H9 (cell line): ENCODE measurements around the gene NEURL1. TPM values are rescaled to one million over a fixed set of nuclear protein-coding genes. Genes with fewer than 3 reads are reported as not detected.

Experiments
- DNase-seq: peaks from one replicate; pipeline ENCODE4 v3.0.0-alpha.2; 2017
- H2AFZ ChIP-seq: one replicate; pipeline ENCODE4 v1.6.1; 2013; ENCODE audit warnings: mild to moderate bottlenecking, low read length, control low read depth, moderate library complexity
- H2AK5ac ChIP-seq: 2 replicates; pipeline ENCODE4 v1.6.1; 2013; ENCODE audit warnings: low read length, control low read depth, mixed read lengths; ENCODE audit not compliant: insufficient read length
- H2BK120ac ChIP-seq: one replicate; pipeline ENCODE4 v1.6.1; 2013; ENCODE audit warnings: low read depth, mild to moderate bottlenecking, low read length, control low read depth, inconsistent platforms; ENCODE audit not compliant: poor library complexity, severe bottlenecking
- H2BK12ac ChIP-seq: 2 replicates; pipeline ENCODE4 v1.6.1; 2013; ENCODE audit warnings: low read length, control low read depth, mixed read lengths, low read depth; ENCODE audit not compliant: insufficient read length
- H2BK15ac ChIP-seq: 2 replicates; pipeline ENCODE4 v1.6.1; 2013; ENCODE audit warnings: low read depth, low read length, control low read depth
- H2BK20ac ChIP-seq: one replicate; pipeline ENCODE4 v1.6.1; 2013; ENCODE audit warnings: low read depth, mild to moderate bottlenecking, low read length, control low read depth, inconsistent platforms; ENCODE audit not compliant: poor library complexity, severe bottlenecking
- H2BK5ac ChIP-seq: 2 replicates; pipeline ENCODE4 v1.6.1; 2013; ENCODE audit warnings: low read length, control low read depth, mixed read lengths; ENCODE audit not compliant: insufficient read length
- H3K14ac ChIP-seq: 2 replicates; pipeline ENCODE4 v1.6.1; 2013; ENCODE audit warnings: low read length, control low read depth; ENCODE audit not compliant: insufficient read depth
- H3K18ac ChIP-seq: 2 replicates; pipeline ENCODE4 v1.6.1; 2013; ENCODE audit warnings: low read depth, mild to moderate bottlenecking, mixed read lengths, low read length, control low read depth; ENCODE audit not compliant: insufficient read length
- H3K23ac ChIP-seq: 2 replicates; pipeline ENCODE4 v1.6.1; 2013; ENCODE audit warnings: low read length, control low read depth, mixed read lengths, low read depth; ENCODE audit not compliant: insufficient read length
- H3K23me2 ChIP-seq: 2 replicates; pipeline ENCODE4 v1.6.1; 2013; ENCODE audit warnings: low read depth, mild to moderate bottlenecking, mixed read lengths, low read length, control low read depth; ENCODE audit not compliant: insufficient read length, poor library complexity, severe bottlenecking
- H3K27ac ChIP-seq: 2 replicates; pipeline ENCODE4 v1.5.1; 2013; ENCODE audit warnings: low read length, control low read depth, mixed read lengths, low read depth; ENCODE audit not compliant: insufficient read length
- H3K27me3 ChIP-seq: 2 replicates; pipeline ENCODE4 v1.6.1; 2013; ENCODE audit warnings: low read length, control low read depth, inconsistent platforms; ENCODE audit not compliant: insufficient read depth
- H3K4ac ChIP-seq: 2 replicates; pipeline ENCODE4 v1.6.1; 2013; ENCODE audit warnings: low read depth, mild to moderate bottlenecking, control low read depth, inconsistent platforms, low read length, moderate library complexity
- H3K4me1 ChIP-seq: 2 replicates; pipeline ENCODE4 v1.6.1; 2013; ENCODE audit warnings: low read length, control low read depth, inconsistent platforms; ENCODE audit not compliant: insufficient read depth
- H3K4me2 ChIP-seq: 2 replicates; pipeline ENCODE4 v1.6.1; 2013; ENCODE audit warnings: low read length, control low read depth, mixed read lengths; ENCODE audit not compliant: insufficient read length, insufficient read depth
- H3K56ac ChIP-seq: 2 replicates; pipeline ENCODE4 v1.6.1; 2013; ENCODE audit warnings: low read depth, mild to moderate bottlenecking, mixed read lengths, low read length, control low read depth; ENCODE audit not compliant: insufficient read length
- H3K79me1 ChIP-seq: 2 replicates; pipeline ENCODE4 v1.6.1; 2013; ENCODE audit warnings: low read depth, mild to moderate bottlenecking, moderate library complexity, low read length, control low read depth, inconsistent platforms; ENCODE audit not compliant: insufficient read depth, poor library complexity, severe bottlenecking
- H3K79me2 ChIP-seq: 2 replicates; pipeline ENCODE4 v1.6.1; 2013; ENCODE audit warnings: low read length, control low read depth, inconsistent platforms; ENCODE audit not compliant: insufficient read depth
- H3K9ac ChIP-seq: 2 replicates; pipeline ENCODE4 v1.6.1; 2013; ENCODE audit warnings: low read length, control low read depth, mixed read lengths; ENCODE audit not compliant: insufficient read length; ENCODE audit errors: extremely low read depth
- H3K9me3 ChIP-seq: one replicate; pipeline ENCODE4 v1.6.1; 2013; ENCODE audit warnings: low read depth, low read length, inconsistent platforms; ENCODE audit not compliant: control insufficient read depth
- H3T11ph ChIP-seq: one replicate; pipeline ENCODE4 v1.6.1; 2013; ENCODE audit warnings: mild to moderate bottlenecking, low read length, control low read depth, inconsistent platforms
- H4K20me1 ChIP-seq: one replicate; pipeline ENCODE4 v1.6.1; 2013; ENCODE audit not compliant: control insufficient read depth, insufficient read length, insufficient read depth
- H4K5ac ChIP-seq: 2 replicates; pipeline ENCODE4 v1.6.1; 2013; ENCODE audit warnings: low read depth, mild to moderate bottlenecking, mixed read lengths, low read length, control low read depth; ENCODE audit not compliant: insufficient read length
- H4K8ac ChIP-seq: replicated peaks from 2 replicates; pipeline ENCODE4 v1.6.1; 2013; ENCODE audit warnings: low read length, control low read depth, mixed read lengths, low read depth; ENCODE audit not compliant: insufficient read length
- H4K91ac ChIP-seq: 2 replicates; pipeline ENCODE4 v1.6.1; 2013; ENCODE audit warnings: low read depth, mild to moderate bottlenecking, moderate library complexity, mixed read lengths, low read length, control low read depth; ENCODE audit not compliant: insufficient read length
- H3K27ac Mint-ChIP-seq, 3 experiments: 2 replicates in 2 of 3; 3 replicates in 1 of 3; pipeline ENCODE4 v1.8.0; 2020 to 2021; ENCODE audit warnings: mixed read lengths in 3 of 3, mild to moderate bottlenecking in 1 of 3, moderate library complexity in 1 of 3
- H3K27me3 Mint-ChIP-seq: 2 replicates; pipeline ENCODE4 v1.8.0; 2021; ENCODE audit warnings: low read depth, mild to moderate bottlenecking, moderate library complexity, mixed read lengths
- H3K36me3 Mint-ChIP-seq, 3 experiments: 2 replicates in 2 of 3; 3 replicates in 1 of 3; pipeline ENCODE4 v1.8.0; 2020 to 2021; ENCODE audit warnings: low read depth in 3 of 3, mixed read lengths in 3 of 3; ENCODE audit not compliant: insufficient read depth in 1 of 3
- H3K4me1 Mint-ChIP-seq, 2 experiments: 2 replicates each; pipeline ENCODE4 v1.8.0; 2020; ENCODE audit warnings: mixed read lengths in 2 of 2
- H3K4me3 Mint-ChIP-seq, 2 experiments: 2 replicates in 1 of 2; 3 replicates in 1 of 2; pipeline ENCODE4 v1.8.0; 2020 to 2021; ENCODE audit warnings: mild to moderate bottlenecking in 2 of 2, mixed read lengths in 2 of 2, moderate library complexity in 1 of 2
- H3K9me3 Mint-ChIP-seq, 2 experiments: 2 replicates in 1 of 2; 3 replicates in 1 of 2; pipeline ENCODE4 v1.8.0; 2020; ENCODE audit warnings: mild to moderate bottlenecking in 2 of 2, mixed read lengths in 2 of 2, moderate library complexity in 1 of 2
- CTCF ChIP-seq: fragments of 200-600 bp; sonication (generic); conservative IDR thresholded peaks from 3 replicates; pipeline ENCODE4 v1.8.0; 2021; ENCODE audit warnings: antibody characterized with exemption, mild to moderate bottlenecking
- WGBS: extraction: QIAGEN DNeasy Blood & Tissue Kit; methylation state at CpG from one replicate; pipeline ENCODE4 v1.1.7; 2013; ENCODE audit warnings: missing lambda C conversion rate, low lambda C conversion rate, mixed read lengths; ENCODE audit not compliant: insufficient read length; ENCODE audit errors: extremely low coverage; 5-methylcytosine and 5-hydroxymethylcytosine counted together
- total RNA-seq: library from RNA; stranded (reverse); gene quantifications from 2 replicates; pipeline ENCODE4 v1.2.1, GENCODE V29; 2021

The NEURL1 gene
- total RNA-seq, 1 experiment from 2014 or later = 1.2 TPM

DNA sequence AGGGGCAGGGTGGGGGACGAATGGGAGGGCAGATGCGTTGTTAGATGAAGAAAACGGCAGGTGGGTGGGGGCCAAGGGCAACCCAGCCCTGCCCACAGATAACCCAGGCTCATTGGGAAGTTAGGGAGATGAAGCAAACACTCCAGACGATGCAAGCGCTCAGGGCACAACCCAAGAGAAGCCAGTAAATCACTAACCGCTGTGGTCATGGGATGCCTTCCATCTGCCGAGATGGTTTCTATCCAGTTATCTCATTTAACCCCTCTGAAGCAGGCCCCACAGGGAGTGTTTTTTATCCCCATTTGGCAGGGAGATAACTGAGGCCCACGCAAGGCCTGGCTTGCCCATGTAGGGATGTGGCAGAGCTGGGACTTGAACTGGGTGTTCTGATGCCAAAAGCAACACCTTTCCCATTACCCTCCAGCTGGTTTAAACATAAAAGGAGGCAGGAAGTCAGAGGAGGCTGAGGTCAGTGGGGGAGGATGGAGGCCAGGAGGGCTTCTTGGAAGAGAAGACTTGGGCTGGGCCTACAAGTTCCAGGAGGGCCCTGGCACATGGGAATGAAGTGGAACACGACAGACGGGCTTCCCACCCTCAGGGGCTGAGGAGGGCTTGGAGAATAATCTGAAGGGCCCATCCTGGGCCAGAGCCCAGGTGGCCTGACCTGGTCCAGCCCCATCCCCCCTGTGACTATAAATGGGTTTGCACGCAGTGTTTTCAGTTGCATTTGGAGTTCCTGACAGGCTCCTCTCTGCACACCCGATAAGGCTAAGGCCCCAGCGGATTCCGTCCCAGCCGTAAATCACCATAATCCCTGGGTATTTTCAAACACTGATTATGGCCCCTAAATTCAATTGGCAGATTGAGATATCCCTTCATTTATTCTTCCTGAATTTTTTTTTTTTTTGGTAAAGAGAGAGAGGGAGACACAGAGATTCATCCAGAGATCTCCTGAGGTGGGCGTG is 80.9 kb downstream of the NEURL1 start:
- no CpG with 5 or more reads among the region's 16 CpGs for WGBS
- H2AFZ ChIP-seq = no peak overlapping the region
- no peak overlapping the region for H3K4ac ChIP-seq
- H4K91ac ChIP-seq = no peak overlapping the region
- Mint-ChIP-seq H3K27ac (peak overlapping the region in 1 of 3 experiments; percentile 47; a peak in 1 of 7 replicates), H3K9me3 (no peaks in the 10 kb centered on the region), H3K4me3 (no peak overlapping the region), H3K36me3 (no peaks in the 10 kb centered on the region), H3K27me3 (no peaks in the 10 kb centered on the region; the same call in 1 of the 2 replicates), H3K4me1 (peaks cover 0 to 6% of the 10 kb centered on the region in 2 experiments; a peak in 3 of 4 replicates)
- H2BK120ac ChIP-seq = no peak overlapping the region
- no peak overlapping the region for H3K56ac ChIP-seq
- H2BK20ac ChIP-seq = no peak overlapping the region
- no peaks in the 10 kb centered on the region for H3K79me1 ChIP-seq
- no peak overlapping the region for H3K9ac ChIP-seq
- H3K79me2 ChIP-seq = no peaks in the 10 kb centered on the region
- no peak overlapping the region for H2BK15ac ChIP-seq
- no peak overlapping the region for H4K5ac ChIP-seq
- H2AK5ac ChIP-seq = no peak overlapping the region
- no peak overlapping the region for H3T11ph ChIP-seq
- H3K27ac ChIP-seq = no peak overlapping the region
- H4K8ac ChIP-seq = no peak overlapping the region
- no peak overlapping the region for H3K4me2 ChIP-seq
- no peaks in the 10 kb centered on the region for H3K23me2 ChIP-seq
- no peak overlapping the region for H3K18ac ChIP-seq
- no peak overlapping the region for H2BK5ac ChIP-seq
- no peaks in the 10 kb centered on the region for H3K9me3 ChIP-seq
- no peaks in the 10 kb centered on the region for H3K4me1 ChIP-seq
- no peak for DNase-seq
- no peaks in the 10 kb centered on the region for H3K27me3 ChIP-seq
- H3K14ac ChIP-seq = no peak overlapping the region
- no peak overlapping the region for H3K23ac ChIP-seq
- no peak overlapping the region for H2BK12ac ChIP-seq
- no peaks in the 10 kb centered on the region for H4K20me1 ChIP-seq
- no peak for TF ChIP-seq CTCF
